GM10847 (cell line): Measurements from ENCODE around the gene KRTAP10-10.

Experiments used
- POLR2A ChIP-seq: IDR thresholded peaks from 2 replicates; pipeline ENCODE4 v1.6.1; 2011; ENCODE audit not compliant: insufficient read length; ENCODE audit errors: extremely low read depth

KRTAP10-10 gene

GRCh38 chr21:44658913-44659595 is 21.9 kb downstream of the KRTAP10-10 start:
- no peak for TF ChIP-seq POLR2A

- no peak for TF ChIP-seq POLR2A
Measured at GRCh38 chr21:44664691-44665090, 27.5 kb downstream of the KRTAP10-10 start.

GRCh38 chr21:44666401-44667320 is 29.5 kb downstream of the KRTAP10-10 start, which contains the start of gene KRTAP12-2:
KRTAP12-2 (minus strand) TSS chr21:44666927; CDS start chr21:44666886, 41 bp downstream.
- TF ChIP-seq POLR2A = no peak

GRCh38 chr21:44667612-44668011 is 30.5 kb downstream of the KRTAP10-10 start:
- TF ChIP-seq POLR2A = no peak

- TF ChIP-seq POLR2A = no peak
Measured at GRCh38 chr21:44670642-44671432, 33.7 kb downstream of the KRTAP10-10 start.

- no peak for TF ChIP-seq POLR2A
Measured at GRCh38 chr21:44671911-44672310, 34.8 kb downstream of the KRTAP10-10 start.

GRCh38 chr21:44677881-44678280 is 40.7 kb downstream of the KRTAP10-10 start:
- no peak for TF ChIP-seq POLR2A

- TF ChIP-seq POLR2A = no peak
Measured at GRCh38 chr21:44681152-44681551, 44.0 kb downstream of the KRTAP10-10 start.

GRCh38 chr21:44681861-44682579 is 44.9 kb downstream of the KRTAP10-10 start, which contains the start of gene KRTAP12-1:
KRTAP12-1 (minus strand) TSS chr21:44682163; CDS start chr21:44682123, 40 bp downstream.
- TF ChIP-seq POLR2A = no peak

GRCh38 chr21:44682580-44683151 is 45.5 kb downstream of the KRTAP10-10 start:
- no peak for TF ChIP-seq POLR2A

GRCh38 chr21:44684077-44684476 is 46.9 kb downstream of the KRTAP10-10 start:
- TF ChIP-seq POLR2A = no peak

GRCh38 chr21:44684483-44684882 is 47.3 kb downstream of the KRTAP10-10 start:
- TF ChIP-seq POLR2A = no peak

GRCh38 chr21:44686000-44686781 is 49.0 kb downstream of the KRTAP10-10 start:
- TF ChIP-seq POLR2A = no peak
